Activated T-helper 2 cell treated with anti-CD3 and anti-CD28 coated beads, Interferon-gamma antibody, Interleukin-2, Interleukin-4, amounts not matched to agents 10 μg/mL and 5 μg/mL and 100 μg/mL, durations not matched to agents 14 hours and 24 hours and 36 hours (primary cell): ENCODE results near the gene PLCB1. TPM values are rescaled to one million over a fixed set of nuclear protein-coding genes. Genes with fewer than 3 reads are reported as not detected.
"Not testable (repeated sequence)": the region's sequence is repeated elsewhere in the genome, so short reads cannot be mapped to it uniquely, and the experiment has no call there.

ENCODE experiments used
- DNase-seq: peaks from one replicate; pipeline ENCODE4 v3.0.0; 2021; ENCODE audit warnings: low spot score
- H3K27ac Mint-ChIP-seq: one replicate; pipeline ENCODE4 v1.8.0; 2021; ENCODE audit warnings: mixed read lengths
- H3K27me3 Mint-ChIP-seq: one replicate; pipeline ENCODE4 v1.8.0; 2021; ENCODE audit warnings: low read depth, mixed read lengths
- H3K36me3 Mint-ChIP-seq: one replicate; pipeline ENCODE4 v1.8.0; 2021; ENCODE audit warnings: low read depth, mixed read lengths
- H3K4me1 Mint-ChIP-seq: one replicate; pipeline ENCODE4 v1.8.0; 2021; ENCODE audit warnings: low read depth, mixed read lengths
- H3K4me3 Mint-ChIP-seq: one replicate; pipeline ENCODE4 v1.8.0; 2021; ENCODE audit warnings: low read depth, mild to moderate bottlenecking, moderate library complexity, mixed read lengths
- H3K9me3 Mint-ChIP-seq: one replicate; pipeline ENCODE4 v1.8.0; 2021; ENCODE audit warnings: mixed read lengths
- intact Hi-C: fragments of 100-400 bp; cut with micrococcal nuclease; formaldehyde crosslinking; loops from one replicate; pipeline ENCODE4 v1.15.1; 2023
- total RNA-seq: library from RNA; stranded (reverse); gene quantifications from 2 replicates; pipeline ENCODE4 v1.2.3, GENCODE V29; 2022

Gene PLCB1
- total RNA-seq, 1 donor from 2014 or later: 2.6 TPM

- Mint-ChIP-seq H3K27me3 (no peaks in the 10 kb centered on the region), H3K4me1 (no peaks in the 10 kb centered on the region), H3K9me3 (no peaks in the 10 kb centered on the region), H3K4me3 (no peak overlapping the region), H3K36me3 (no peaks in the 10 kb centered on the region), H3K27ac (no peak overlapping the region)
- intact Hi-C loops: no loop called here
- DNase-seq: no peak
Measured at GRCh38 chr20:8331740-8332412, 199.8 kb downstream of the PLCB1 start.

- H3K4me1 Mint-ChIP-seq: no peaks in the 10 kb centered on the region
- no peaks in the 10 kb centered on the region for H3K9me3 Mint-ChIP-seq
- no peaks in the 10 kb centered on the region for H3K36me3 Mint-ChIP-seq
- no peak overlapping the region for H3K27ac Mint-ChIP-seq
- intact Hi-C loops: no loop called here
- H3K4me3 Mint-ChIP-seq: no peak overlapping the region
- no peak for DNase-seq
- no peaks in the 10 kb centered on the region for H3K27me3 Mint-ChIP-seq
Measured at GRCh38 chr20:8334641-8335040, 202.6 kb downstream of the PLCB1 start.

GRCh38 chr20:8335059-8335458 is 203.0 kb downstream of the PLCB1 start:
- Mint-ChIP-seq H3K4me1 (no peaks in the 10 kb centered on the region), H3K36me3 (no peaks in the 10 kb centered on the region), H3K4me3 (no peak overlapping the region), H3K27me3 (no peaks in the 10 kb centered on the region), H3K27ac (no peak overlapping the region), H3K9me3 (no peaks in the 10 kb centered on the region)
- no peak for DNase-seq
- intact Hi-C loops: no loop called here

- Mint-ChIP-seq H3K4me3 (no peak overlapping the region), H3K9me3 (no peaks in the 10 kb centered on the region), H3K27ac (no peak overlapping the region), H3K36me3 (no peaks in the 10 kb centered on the region), H3K4me1 (no peaks in the 10 kb centered on the region), H3K27me3 (no peaks in the 10 kb centered on the region)
- intact Hi-C loops: no loop called here
- no peak for DNase-seq
Measured at GRCh38 chr20:8335495-8336195, 203.6 kb downstream of the PLCB1 start.

GRCh38 chr20:8339349-8339748 is 207.3 kb downstream of the PLCB1 start:
- no peaks in the 10 kb centered on the region for H3K9me3 Mint-ChIP-seq
- no peaks in the 10 kb centered on the region for H3K27me3 Mint-ChIP-seq
- intact Hi-C loops: no loop called here
- H3K27ac Mint-ChIP-seq: no peak overlapping the region
- no peaks in the 10 kb centered on the region for H3K4me1 Mint-ChIP-seq
- H3K4me3 Mint-ChIP-seq: no peak overlapping the region
- H3K36me3 Mint-ChIP-seq: no peaks in the 10 kb centered on the region
- no peak for DNase-seq

- no peak overlapping the region for H3K27ac Mint-ChIP-seq
- no peaks in the 10 kb centered on the region for H3K36me3 Mint-ChIP-seq
- H3K9me3 Mint-ChIP-seq: no peaks in the 10 kb centered on the region
- DNase-seq: no peak
- no peak overlapping the region for H3K4me3 Mint-ChIP-seq
- H3K27me3 Mint-ChIP-seq: no peaks in the 10 kb centered on the region
- no peaks in the 10 kb centered on the region for H3K4me1 Mint-ChIP-seq
- intact Hi-C loops: no loop called here
Measured at GRCh38 chr20:8342391-8342790, 210.3 kb downstream of the PLCB1 start.

- no peaks in the 10 kb centered on the region for H3K9me3 Mint-ChIP-seq
- no peak for DNase-seq
- H3K36me3 Mint-ChIP-seq: no peaks in the 10 kb centered on the region
- intact Hi-C loops: no loop called here
- H3K4me3 Mint-ChIP-seq: no peak overlapping the region
- no peaks in the 10 kb centered on the region for H3K27me3 Mint-ChIP-seq
- no peaks in the 10 kb centered on the region for H3K4me1 Mint-ChIP-seq
- H3K27ac Mint-ChIP-seq: no peak overlapping the region
Measured at GRCh38 chr20:8344106-8344505, 212.0 kb downstream of the PLCB1 start.

- H3K9me3 Mint-ChIP-seq: no peaks in the 10 kb centered on the region
- intact Hi-C loops: no loop called here
- H3K27me3 Mint-ChIP-seq: peaks cover 2% of the 10 kb centered on the region
- no peaks in the 10 kb centered on the region for H3K36me3 Mint-ChIP-seq
- no peak overlapping the region for H3K27ac Mint-ChIP-seq
- no peak overlapping the region for H3K4me3 Mint-ChIP-seq
- no peaks in the 10 kb centered on the region for H3K4me1 Mint-ChIP-seq
- DNase-seq: no peak
Measured at GRCh38 chr20:8344631-8345030, 212.6 kb downstream of the PLCB1 start.

GRCh38 chr20:8346700-8347270 is 214.7 kb downstream of the PLCB1 start:
- Mint-ChIP-seq H3K4me1 (no peaks in the 10 kb centered on the region), H3K27ac (no peak overlapping the region), H3K27me3 (peaks cover 2% of the 10 kb centered on the region), H3K36me3 (no peaks in the 10 kb centered on the region), H3K4me3 (no peak overlapping the region), H3K9me3 (no peaks in the 10 kb centered on the region)
- intact Hi-C loops: no loop called here
- DNase-seq: no peak

- H3K4me3 Mint-ChIP-seq, DNase-seq, H3K36me3 Mint-ChIP-seq, intact Hi-C loops, H3K27ac Mint-ChIP-seq, H3K27me3 Mint-ChIP-seq, H3K4me1 Mint-ChIP-seq, H3K9me3 Mint-ChIP-seq: not testable (repeated sequence)
Measured at GRCh38 chr20:8350225-8350624, 218.2 kb downstream of the PLCB1 start.

- intact Hi-C loops: no loop called here
- no peak for DNase-seq
- no peaks in the 10 kb centered on the region for H3K9me3 Mint-ChIP-seq
- H3K36me3 Mint-ChIP-seq: no peaks in the 10 kb centered on the region
- no peak overlapping the region for H3K4me3 Mint-ChIP-seq
- H3K4me1 Mint-ChIP-seq: peaks cover 2% of the 10 kb centered on the region
- H3K27me3 Mint-ChIP-seq: peaks cover 21% of the 10 kb centered on the region
- H3K27ac Mint-ChIP-seq: no peak overlapping the region
Measured at GRCh38 chr20:8352486-8352885, 220.4 kb downstream of the PLCB1 start.

GRCh38 chr20:8353512-8353911 is 221.4 kb downstream of the PLCB1 start:
- DNase-seq: no peak
- peaks cover 24% of the 10 kb centered on the region for H3K27me3 Mint-ChIP-seq
- intact Hi-C loops: no loop called here
- no peak overlapping the region for H3K27ac Mint-ChIP-seq
- H3K4me3 Mint-ChIP-seq: no peak overlapping the region
- no peaks in the 10 kb centered on the region for H3K9me3 Mint-ChIP-seq
- H3K36me3 Mint-ChIP-seq: no peaks in the 10 kb centered on the region
- peaks cover 2% of the 10 kb centered on the region for H3K4me1 Mint-ChIP-seq

- no peak overlapping the region for H3K4me3 Mint-ChIP-seq
- no peaks in the 10 kb centered on the region for H3K36me3 Mint-ChIP-seq
- H3K27me3 Mint-ChIP-seq: peaks cover 32% of the 10 kb centered on the region
- H3K4me1 Mint-ChIP-seq: peaks cover 2% of the 10 kb centered on the region
- H3K9me3 Mint-ChIP-seq: no peaks in the 10 kb centered on the region
- H3K27ac Mint-ChIP-seq: no peak overlapping the region
- no peak for DNase-seq
- intact Hi-C loops: no loop called here
Measured at GRCh38 chr20:8355453-8355852, 223.4 kb downstream of the PLCB1 start.
